IPS-15b (cell line): ENCODE data around the gene TBC1D22A.
A peak's percentile ranks its signal among the peaks of the same experiment; 100 is the strongest.

Source experiments
- H3K27me3 ChIP-seq: one replicate; pipeline ENCODE4 v1.6.1; 2013; ENCODE audit warnings: low read length; ENCODE audit not compliant: control insufficient read depth, insufficient read depth
- H3K36me3 ChIP-seq: one replicate; pipeline ENCODE4 v1.6.1; 2013; ENCODE audit warnings: low read length; ENCODE audit not compliant: control insufficient read depth, insufficient read depth
- H3K4me1 ChIP-seq: one replicate; pipeline ENCODE4 v1.6.1; 2013; ENCODE audit warnings: mild to moderate bottlenecking, low read length; ENCODE audit not compliant: control insufficient read depth, insufficient read depth
- H3K4me3 ChIP-seq: one replicate; pipeline ENCODE4 v1.5.1; 2013; ENCODE audit warnings: low read depth, low read length
- H3K9ac ChIP-seq: one replicate; pipeline ENCODE4 v1.6.1; 2013; ENCODE audit warnings: low read depth, mild to moderate bottlenecking, low read length
- H3K9me3 ChIP-seq: one replicate; pipeline ENCODE4 v1.6.1; 2013; ENCODE audit warnings: mild to moderate bottlenecking, low read length; ENCODE audit not compliant: control insufficient read depth, insufficient read depth

Gene TBC1D22A, protein sequence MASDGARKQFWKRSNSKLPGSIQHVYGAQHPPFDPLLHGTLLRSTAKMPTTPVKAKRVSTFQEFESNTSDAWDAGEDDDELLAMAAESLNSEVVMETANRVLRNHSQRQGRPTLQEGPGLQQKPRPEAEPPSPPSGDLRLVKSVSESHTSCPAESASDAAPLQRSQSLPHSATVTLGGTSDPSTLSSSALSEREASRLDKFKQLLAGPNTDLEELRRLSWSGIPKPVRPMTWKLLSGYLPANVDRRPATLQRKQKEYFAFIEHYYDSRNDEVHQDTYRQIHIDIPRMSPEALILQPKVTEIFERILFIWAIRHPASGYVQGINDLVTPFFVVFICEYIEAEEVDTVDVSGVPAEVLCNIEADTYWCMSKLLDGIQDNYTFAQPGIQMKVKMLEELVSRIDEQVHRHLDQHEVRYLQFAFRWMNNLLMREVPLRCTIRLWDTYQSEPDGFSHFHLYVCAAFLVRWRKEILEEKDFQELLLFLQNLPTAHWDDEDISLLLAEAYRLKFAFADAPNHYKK

DNA sequence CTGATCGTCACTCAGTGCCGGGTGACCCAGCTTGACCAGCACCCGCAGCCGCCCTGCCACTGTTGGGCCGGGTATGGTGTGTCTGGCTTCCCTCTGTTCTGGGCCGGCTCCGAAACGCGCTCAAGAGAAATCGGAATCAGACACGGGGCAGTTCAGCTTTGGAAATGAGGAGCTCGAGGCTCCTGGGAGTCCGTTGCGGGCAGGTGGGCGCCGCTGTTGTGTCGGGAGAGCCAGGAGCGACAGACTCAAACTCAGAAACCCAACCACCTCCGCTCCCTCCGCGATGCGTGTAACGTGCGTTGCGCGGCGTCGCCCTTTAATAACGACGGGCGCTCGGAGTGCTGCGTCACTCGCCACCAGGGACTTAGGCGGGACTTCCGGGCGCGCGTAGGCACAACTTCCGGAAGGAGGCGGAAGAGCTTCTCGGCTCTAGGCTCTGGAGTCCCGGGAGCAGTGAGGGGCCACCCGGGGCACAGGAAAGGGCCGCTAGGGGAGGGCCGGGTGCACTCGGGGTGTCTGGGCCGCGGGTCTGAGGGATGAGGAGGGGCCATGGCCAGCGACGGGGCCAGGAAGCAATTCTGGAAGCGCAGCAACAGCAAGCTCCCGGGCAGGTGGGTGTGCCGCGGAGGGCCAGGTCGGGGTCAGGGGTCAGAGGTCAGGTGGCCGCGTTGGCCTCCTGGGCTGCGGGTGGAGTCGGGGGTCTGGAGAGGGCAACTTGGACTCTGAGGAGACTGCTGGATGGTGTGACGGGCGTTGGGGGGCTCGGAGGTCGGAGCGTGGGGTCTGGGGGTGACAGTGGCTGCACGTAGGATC, at the start of gene TBC1D22A:
Gene TBC1D22A (plus strand): TSS at position 413 of the 813 bp plus-strand sequence. CDS start 137 bp downstream, at position 550.
- Histone ChIP-seq H3K4me1 (peaks cover 6% of the 10 kb centered on the region), H3K9ac (peak within 1 kb of the TSS; percentile 95), H3K27me3 (no peaks in the 10 kb centered on the region), H3K36me3 (peaks cover 2% of the 10 kb centered on the region), H3K9me3 (no peaks in the 10 kb centered on the region), H3K4me3 (peak within 1 kb of the TSS; percentile 98)

DNA sequence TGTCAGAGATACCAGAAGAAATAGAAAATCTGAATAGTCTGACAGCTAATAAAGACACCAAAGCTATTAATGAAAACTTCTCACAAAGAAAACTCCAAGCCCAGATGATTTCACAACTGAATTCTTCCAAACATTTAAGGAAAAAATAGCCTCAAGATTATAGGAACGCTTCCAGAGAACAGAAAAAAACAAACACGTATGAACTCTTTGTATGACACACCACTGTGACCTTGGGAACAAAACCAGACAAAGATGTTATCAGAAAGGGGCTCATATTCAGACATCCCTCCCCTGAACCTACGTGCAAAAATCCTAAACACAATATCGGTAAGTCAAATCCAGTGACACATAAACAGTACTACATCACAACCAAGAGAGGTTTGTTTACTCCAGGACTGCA, 47.9 kb upstream of the TBC1D22A start:
- H3K36me3 ChIP-seq = peaks cover 4% of the 10 kb centered on the region

DNA sequence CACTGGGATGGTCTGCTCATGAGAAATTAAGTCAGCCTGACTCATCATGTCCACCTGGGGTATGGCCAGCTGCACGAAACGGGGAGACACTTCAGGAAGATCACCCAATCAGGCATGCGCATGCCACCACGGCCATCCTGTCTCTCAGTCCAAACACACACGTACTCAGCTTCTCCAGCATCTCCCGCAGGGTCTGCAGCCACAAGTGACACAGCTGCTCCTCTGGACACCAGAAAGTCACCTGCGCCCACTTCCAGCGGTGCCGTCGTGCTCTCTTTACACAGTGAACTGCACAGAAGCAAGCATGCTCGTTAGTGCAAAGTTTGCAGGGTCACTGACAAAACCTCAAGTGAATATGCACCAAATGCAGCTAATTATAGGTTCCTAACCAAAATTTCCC, 42.5 kb upstream of the TBC1D22A start:
- H3K36me3 ChIP-seq = peaks cover 10% of the 10 kb centered on the region

More for the DNA sequence above, 47.9 kb upstream of the TBC1D22A start:
- no peaks in the 10 kb centered on the region for H3K4me1 ChIP-seq
- no peaks in the 10 kb centered on the region for H3K9me3 ChIP-seq
- H3K9ac ChIP-seq = no peak overlapping the region
- no peaks in the 10 kb centered on the region for H3K27me3 ChIP-seq
- no peak overlapping the region for H3K4me3 ChIP-seq

DNA sequence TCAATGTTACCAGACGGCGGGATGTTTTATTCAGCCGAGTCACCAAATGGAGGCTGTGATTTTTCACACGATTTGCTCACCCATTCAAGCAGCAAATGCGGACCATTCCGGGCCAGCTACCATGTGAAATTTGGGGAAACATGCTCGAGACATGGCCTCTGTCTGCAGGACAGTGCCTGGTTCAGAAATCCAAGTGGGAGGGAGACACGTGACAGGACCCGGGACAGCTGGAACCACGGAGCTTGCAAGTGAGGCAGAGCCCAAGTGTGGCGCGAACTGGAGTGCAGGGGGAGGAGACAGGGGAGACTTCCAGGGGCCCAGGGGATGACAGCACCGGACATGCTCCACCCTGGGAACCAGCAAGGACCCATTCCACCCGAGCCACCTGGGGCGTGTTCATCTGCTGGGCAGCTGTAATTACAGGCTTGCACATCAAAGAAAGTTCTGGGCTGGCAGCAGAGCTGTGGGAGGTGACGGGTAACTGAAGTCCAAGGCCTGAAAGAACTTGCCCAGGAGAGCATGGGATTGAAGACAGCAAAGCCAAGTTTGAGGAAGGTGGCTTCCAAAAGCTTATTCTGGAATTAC, 40.9 kb upstream of the TBC1D22A start:
- Histone ChIP-seq H3K9me3 (no peaks in the 10 kb centered on the region), H3K36me3 (peaks cover 10% of the 10 kb centered on the region), H3K4me1 (no peaks in the 10 kb centered on the region), H3K4me3 (no peak overlapping the region), H3K9ac (no peak overlapping the region), H3K27me3 (no peaks in the 10 kb centered on the region)

More for the DNA sequence above, 42.5 kb upstream of the TBC1D22A start:
- H3K9me3 ChIP-seq = no peaks in the 10 kb centered on the region
- H3K27me3 ChIP-seq = no peaks in the 10 kb centered on the region
- no peaks in the 10 kb centered on the region for H3K4me1 ChIP-seq
- no peak overlapping the region for H3K9ac ChIP-seq
- H3K4me3 ChIP-seq = no peak overlapping the region

DNA sequence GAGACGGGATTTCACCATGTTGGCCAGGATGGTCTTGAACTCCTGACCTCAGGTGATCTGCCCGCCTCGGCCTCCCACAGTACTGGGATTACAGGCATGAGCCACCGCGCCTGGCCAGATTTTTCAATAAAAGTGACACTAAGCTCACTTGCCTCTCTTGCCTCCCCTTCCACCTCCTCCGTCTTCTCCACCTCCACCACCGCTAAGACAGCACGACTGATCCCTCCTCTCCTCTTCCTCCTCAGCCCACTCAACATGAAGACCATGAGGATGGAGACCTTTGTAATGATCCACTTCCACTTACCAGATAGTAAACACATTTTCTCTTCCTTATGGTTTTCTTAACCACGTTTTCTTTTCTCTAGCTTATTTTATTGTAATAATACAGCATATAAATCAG, 38.6 kb upstream of the TBC1D22A start:
- H3K27me3 ChIP-seq = no peaks in the 10 kb centered on the region
- H3K9ac ChIP-seq = no peak overlapping the region
- peaks cover 10% of the 10 kb centered on the region for H3K36me3 ChIP-seq
- H3K4me1 ChIP-seq = no peaks in the 10 kb centered on the region
- no peaks in the 10 kb centered on the region for H3K9me3 ChIP-seq
- no peak overlapping the region for H3K4me3 ChIP-seq

DNA sequence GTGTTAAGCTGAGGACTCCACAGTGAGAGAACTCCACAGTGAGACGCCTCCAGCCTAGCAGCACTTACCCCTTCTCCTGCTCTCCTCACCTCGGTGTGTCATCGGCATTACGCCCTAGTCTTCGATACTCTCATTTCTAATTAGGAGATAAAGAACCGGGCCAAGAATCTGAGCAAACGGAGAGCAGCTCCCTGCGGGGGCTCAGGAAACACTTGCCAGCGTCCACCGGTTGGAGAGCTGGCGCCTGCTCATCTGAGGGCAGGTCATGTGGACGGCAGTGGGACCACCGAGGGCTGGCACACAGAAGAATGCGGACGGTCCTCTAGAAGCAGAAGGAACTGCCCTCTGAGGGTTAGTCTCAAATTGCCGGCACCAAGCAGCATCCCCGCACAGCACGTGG, 37.4 kb upstream of the TBC1D22A start:
- H3K9me3 ChIP-seq = no peaks in the 10 kb centered on the region
- H3K4me3 ChIP-seq = no peak overlapping the region
- no peaks in the 10 kb centered on the region for H3K27me3 ChIP-seq
- peaks cover under 1% of the 10 kb centered on the region for H3K36me3 ChIP-seq
- H3K4me1 ChIP-seq = no peaks in the 10 kb centered on the region
- no peak overlapping the region for H3K9ac ChIP-seq

DNA sequence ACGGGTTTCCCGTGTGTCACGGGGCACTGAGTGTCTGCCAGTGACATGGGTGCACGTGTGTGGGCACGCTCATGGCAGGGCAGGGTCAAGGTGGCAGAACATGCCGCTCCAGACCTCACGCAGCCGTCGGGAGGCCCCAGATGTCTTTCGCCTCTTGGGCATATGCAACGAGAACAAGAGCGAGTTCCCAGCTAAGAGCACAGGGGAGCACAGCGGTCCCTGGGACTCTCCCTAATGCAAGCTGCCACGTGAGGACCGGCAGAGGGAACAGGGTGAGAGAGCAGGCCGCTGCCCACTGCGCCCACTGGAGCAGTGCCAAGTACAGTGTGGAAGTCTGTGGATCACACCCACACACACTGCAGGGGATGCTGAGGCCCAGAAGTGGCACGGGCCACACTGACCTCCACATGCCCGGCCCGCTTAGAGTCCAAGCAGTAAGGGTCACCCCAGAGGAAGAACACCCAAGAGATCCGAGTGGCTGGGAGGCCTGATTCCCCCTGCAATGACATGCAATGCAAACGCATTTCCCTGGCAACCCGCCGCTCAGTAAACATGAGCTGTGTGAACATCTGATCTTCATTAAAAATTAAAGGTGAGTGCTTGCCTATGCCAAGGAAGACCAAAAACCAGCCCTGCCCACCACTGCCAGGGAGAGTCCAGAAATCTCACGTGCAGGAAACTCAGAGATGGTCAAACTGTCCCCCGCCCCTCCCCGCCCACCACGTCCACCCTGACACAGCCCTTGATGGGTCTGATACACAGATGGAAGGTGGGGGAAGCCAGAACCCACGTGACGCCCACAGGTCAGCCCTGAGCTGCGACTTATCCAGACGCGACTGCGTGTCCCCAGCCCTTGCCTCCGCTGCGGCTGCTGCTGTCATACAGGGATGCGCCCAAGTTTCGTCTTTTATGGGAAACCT, 36.1 kb upstream of the TBC1D22A start:
- Histone ChIP-seq H3K9ac (no peak overlapping the region), H3K4me3 (no peak overlapping the region), H3K27me3 (no peaks in the 10 kb centered on the region), H3K36me3 (no peaks in the 10 kb centered on the region), H3K4me1 (no peaks in the 10 kb centered on the region), H3K9me3 (no peaks in the 10 kb centered on the region)

DNA sequence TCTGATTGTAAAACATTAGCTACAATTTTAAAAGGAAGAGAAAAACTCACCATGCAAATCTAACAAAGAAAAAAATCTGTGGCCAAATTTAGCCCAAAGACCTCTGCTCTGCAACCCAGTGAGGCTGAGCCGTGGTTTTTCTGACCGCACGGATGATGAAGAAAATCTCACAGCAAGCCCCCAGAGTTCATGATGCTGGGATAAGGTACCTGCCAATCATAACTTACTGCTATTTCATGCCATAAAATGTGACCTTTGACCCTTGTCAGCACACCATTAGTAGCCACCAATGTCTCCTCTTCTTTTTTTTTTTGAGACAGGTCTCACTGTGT, 35.5 kb upstream of the TBC1D22A start:
- Histone ChIP-seq H3K4me3 (no peak overlapping the region), H3K4me1 (peaks cover under 1% of the 10 kb centered on the region), H3K27me3 (no peaks in the 10 kb centered on the region), H3K9ac (no peak overlapping the region), H3K9me3 (no peaks in the 10 kb centered on the region), H3K36me3 (no peaks in the 10 kb centered on the region)

DNA sequence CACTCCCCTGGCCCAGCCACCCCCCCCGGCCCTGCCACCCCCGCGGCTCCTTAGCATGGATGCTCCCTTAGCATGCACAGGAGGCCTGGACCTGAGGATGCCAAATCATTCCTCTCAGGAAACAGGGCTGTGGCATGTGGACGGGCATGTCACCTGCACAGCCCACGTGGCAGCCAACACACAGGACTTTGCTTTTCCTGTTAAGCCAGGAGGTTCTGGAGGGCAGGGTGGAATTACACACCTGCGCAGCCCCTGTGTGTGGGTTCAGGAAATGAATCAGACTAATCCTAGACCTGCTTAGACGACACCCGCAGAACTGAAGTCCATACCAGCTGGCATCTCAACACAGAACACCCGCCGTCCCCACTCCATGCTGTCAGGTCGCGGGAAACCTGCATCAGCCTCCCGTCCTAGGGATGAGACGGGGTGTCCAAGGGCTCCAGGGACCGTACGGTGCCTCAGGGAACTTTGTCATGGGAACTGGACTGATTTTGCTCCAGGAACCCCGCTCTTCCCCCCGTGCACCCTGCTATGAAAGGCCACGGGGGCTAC, 34.6 kb upstream of the TBC1D22A start:
- no peaks in the 10 kb centered on the region for H3K36me3 ChIP-seq
- no peaks in the 10 kb centered on the region for H3K9me3 ChIP-seq
- H3K4me3 ChIP-seq = no peak overlapping the region
- H3K4me1 ChIP-seq = peaks cover 2% of the 10 kb centered on the region
- H3K9ac ChIP-seq = no peak overlapping the region
- H3K27me3 ChIP-seq = no peaks in the 10 kb centered on the region

DNA sequence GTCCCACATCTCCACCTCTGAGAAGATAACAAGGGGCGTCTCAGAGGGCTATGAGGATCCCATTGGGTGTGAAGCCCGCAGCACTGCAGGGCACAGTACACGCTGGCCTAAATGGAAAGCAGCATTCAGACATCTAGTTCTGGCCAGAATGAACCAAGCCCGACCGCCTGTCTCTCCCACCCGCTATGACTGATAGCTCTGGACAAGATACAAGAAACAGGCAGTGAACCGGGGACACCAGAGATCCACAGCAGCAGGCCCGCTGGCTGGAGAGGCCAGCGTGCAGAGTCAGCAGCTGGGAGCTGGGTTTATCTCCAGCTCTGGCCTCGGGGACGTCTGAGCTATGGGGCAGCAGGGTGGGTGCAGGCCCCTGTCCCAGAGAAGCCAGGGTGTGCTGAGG, 34.0 kb upstream of the TBC1D22A start:
- Histone ChIP-seq H3K9ac (no peak overlapping the region), H3K9me3 (no peaks in the 10 kb centered on the region), H3K4me3 (no peak overlapping the region), H3K27me3 (no peaks in the 10 kb centered on the region), H3K4me1 (peaks cover 2% of the 10 kb centered on the region), H3K36me3 (no peaks in the 10 kb centered on the region)
